Right cardiac atrium (tissue), 5 donors: ENCODE measurements around the gene STAG1. TPM values are rescaled to one million over a fixed set of nuclear protein-coding genes. Genes with fewer than 3 reads are reported as not detected.
"Not testable (repeated sequence)": the region's sequence is repeated elsewhere in the genome, so short reads cannot be mapped to it uniquely, and the experiment has no call there.

Experiments used
- ATAC-seq, 2 donors: fragments of 200-7000 bp; cut with Tn5 transposase; one replicate each; pipeline versions ENCODE4 v1.8.0 to v1.9.1; 2020; ENCODE audit warnings: moderate library complexity in 2 of 2, mild to moderate bottlenecking in 1 of 2
- DNase-seq, 3 donors: peaks; one replicate each; pipeline ENCODE4 v3.0.0-alpha.2; 2020
- H3K27ac ChIP-seq: one replicate; pipeline ENCODE4 v1.5.1; 2013; ENCODE audit warnings: mild to moderate bottlenecking, low read length, control low read depth, moderate library complexity
- H3K27me3 ChIP-seq: one replicate; pipeline ENCODE4 v1.6.1; 2013; ENCODE audit not compliant: control insufficient read depth, insufficient read depth
- H3K4me1 ChIP-seq: one replicate; pipeline ENCODE4 v1.6.1; 2013; ENCODE audit warnings: low read length; ENCODE audit not compliant: control insufficient read depth, insufficient read depth
- H3K4me3 ChIP-seq: one replicate; pipeline ENCODE4 v1.5.1; 2013; ENCODE audit warnings: low read length, control low read depth
- H3K9me3 ChIP-seq: one replicate; pipeline ENCODE4 v1.6.1; 2013; ENCODE audit warnings: low read length; ENCODE audit not compliant: control insufficient read depth
- WGBS: extraction: QIAGEN DNeasy Blood & Tissue Kit; methylation state at CpG from one replicate; pipeline ENCODE4 v1.1.7; 2013; 5-methylcytosine and 5-hydroxymethylcytosine counted together
- intact Hi-C, 4 donors: fragments of 100-400 bp; cut with DNase I; formaldehyde crosslinking; loops; one replicate each; pipeline versions ENCODE4 v1.11.0 to v1.14.0; 2022 to 2023
- polyA plus RNA-seq: library from polyadenylated mRNA; stranded (reverse); fragments of 200-250 nt; gene quantifications from one replicate; pipeline ENCODE4 v1.2.3, GENCODE V29; 2013
- total RNA-seq, 4 donors: library from RNA; stranded (reverse); fragmentation: NEBNext Ultra II Directional; extraction: Animal tissue kit (Norgen Biotek cat#: 25700); gene quantifications; one replicate each; pipeline ENCODE4 v1.2.1, GENCODE V29; 2021
- donor health status: healthy with polysubstance abuse.
- donor health status: DM: no; HTN: yes; CAD: no.
- donor health status: DM: no; HTN: no; CAD: no.
- donor health status: DM: no; HTN: yes; CAD: no; lungs with severe emphysema.
- donor health status: DM: yes; HTN: yes; CAD: no.

Gene STAG1
- total and polyA plus RNA-seq, 5 donors: 8.1 to 30.9 (median 27.2) TPM

DNA sequence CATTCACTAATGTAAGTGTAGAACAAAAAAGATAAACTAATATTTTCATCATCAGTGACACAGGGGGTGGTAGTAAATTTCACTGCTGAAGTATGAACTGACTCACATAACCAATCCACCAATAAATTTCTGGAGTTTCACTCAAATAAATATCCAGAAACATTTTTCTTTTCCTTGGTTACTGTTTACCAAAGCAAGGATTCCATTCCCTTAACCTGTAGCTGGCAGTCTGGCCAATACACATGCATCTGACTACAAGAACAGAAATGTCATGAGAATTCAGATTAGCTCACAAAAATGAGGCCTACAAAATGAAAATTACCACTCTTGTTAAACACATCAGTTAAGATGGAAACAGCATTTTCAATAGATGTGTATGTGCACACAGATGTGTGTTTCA is 80.3 kb downstream of the STAG1 start:
- Histone ChIP-seq H3K27me3 (no peaks in the 10 kb centered on the region), H3K9me3 (no peaks in the 10 kb centered on the region), H3K4me3 (no peak overlapping the region), H3K27ac (no peak overlapping the region), H3K4me1 (peaks cover 6% of the 10 kb centered on the region)
- intact Hi-C loops: no loop called here
- ATAC-seq (no peak), DNase-seq (no peak)

DNA sequence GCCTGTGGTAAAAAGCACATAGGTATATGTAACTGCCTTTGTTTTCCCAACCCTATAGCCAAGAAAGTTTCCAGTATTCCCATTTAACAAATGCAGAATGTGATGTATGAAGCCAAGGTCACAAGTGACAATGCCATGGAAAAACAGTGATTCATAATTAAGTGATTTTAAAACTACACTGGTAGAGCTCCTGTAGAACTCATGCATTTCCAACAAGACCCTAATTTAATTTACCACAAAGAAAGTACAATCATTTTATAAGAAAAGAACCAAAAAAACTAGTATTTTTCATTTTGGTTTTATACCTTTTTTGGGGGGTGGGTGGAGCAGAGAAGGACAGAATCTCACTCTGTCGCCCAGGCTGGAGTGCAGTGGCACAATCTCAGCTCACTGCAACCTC is 82.0 kb downstream of the STAG1 start:
- WGBS: 98% methylated on average over 1 of the region's 1 CpG
- ATAC-seq: no peak
- H3K27ac ChIP-seq: no peak overlapping the region
- H3K4me3 ChIP-seq: no peak overlapping the region
- H3K9me3 ChIP-seq: no peaks in the 10 kb centered on the region
- DNase-seq: no peak
- peaks cover 4% of the 10 kb centered on the region for H3K4me1 ChIP-seq
- no peaks in the 10 kb centered on the region for H3K27me3 ChIP-seq
- intact Hi-C loops: no loop called here

DNA sequence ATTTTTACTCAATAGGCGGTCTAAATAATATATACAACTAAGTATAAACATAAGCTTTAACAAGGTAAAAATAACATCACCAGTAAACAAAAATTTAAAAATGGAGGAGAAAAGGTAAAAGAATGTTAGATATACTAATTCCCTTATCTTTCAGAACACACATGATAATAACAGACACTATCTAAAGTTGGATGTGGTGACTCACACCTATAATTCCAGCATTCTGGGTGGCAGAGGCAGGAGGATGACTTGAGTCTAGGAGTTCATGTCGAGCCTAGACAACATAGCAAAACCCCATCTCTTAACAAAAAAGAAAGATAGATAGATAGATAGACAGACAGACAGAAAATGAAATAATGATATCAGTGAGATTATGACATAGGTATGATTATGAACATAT is 85.1 kb downstream of the STAG1 start:
- Histone ChIP-seq H3K4me3 (no peak overlapping the region), H3K27me3 (no peaks in the 10 kb centered on the region), H3K9me3 (no peaks in the 10 kb centered on the region), H3K4me1 (peaks cover 2% of the 10 kb centered on the region), H3K27ac (no peak overlapping the region)
- intact Hi-C loops: no loop called here
- WGBS: 90% methylated on average over 2 of the region's 2 CpGs
- ATAC-seq (no peak), DNase-seq (no peak)

DNA sequence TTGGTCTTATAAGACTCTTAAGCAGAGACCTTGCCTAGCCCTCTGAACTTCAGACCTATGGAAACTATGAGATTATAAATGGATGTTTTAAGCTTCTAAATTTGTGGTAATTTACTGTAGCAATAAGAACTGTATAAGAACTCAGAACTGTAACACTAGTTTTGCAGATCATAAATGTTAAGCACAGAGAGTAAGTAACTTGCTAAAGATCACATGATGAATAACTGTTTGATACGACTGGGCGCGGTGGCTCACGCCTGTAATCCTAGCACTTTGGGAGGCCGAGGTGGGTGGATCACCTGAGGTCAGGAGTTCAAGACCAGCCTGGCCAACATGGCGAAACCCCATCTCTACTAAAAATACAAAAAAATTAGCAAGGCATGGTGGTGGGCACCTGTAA is 85.9 kb downstream of the STAG1 start:
- WGBS: 96% methylated on average over 6 of the region's 6 CpGs
- H3K27ac ChIP-seq, intact Hi-C loops, H3K4me1 ChIP-seq, DNase-seq, H3K27me3 ChIP-seq, H3K9me3 ChIP-seq, H3K4me3 ChIP-seq, ATAC-seq: not testable (repeated sequence)

DNA sequence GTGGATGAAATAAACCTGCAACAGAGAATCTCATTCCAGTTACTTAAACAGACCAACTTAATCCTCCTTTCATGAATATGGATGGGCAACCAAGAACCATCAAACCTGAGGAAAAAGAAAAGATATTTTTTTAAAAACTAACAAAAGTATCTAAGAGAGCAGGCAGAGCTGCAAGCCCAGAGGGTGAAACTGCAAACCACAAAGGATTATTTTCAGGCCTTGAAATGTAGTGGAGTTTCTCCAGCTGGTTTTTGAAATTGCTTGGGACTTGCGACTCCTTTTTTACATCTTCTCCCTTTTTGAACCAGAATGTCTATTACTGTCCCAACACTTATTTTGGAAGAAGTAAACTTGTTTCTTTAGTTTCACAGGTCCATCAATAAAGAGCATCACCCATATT is 87.4 kb downstream of the STAG1 start:
- Histone ChIP-seq H3K27ac (no peak overlapping the region), H3K9me3 (no peaks in the 10 kb centered on the region), H3K4me1 (no peaks in the 10 kb centered on the region), H3K4me3 (no peak overlapping the region), H3K27me3 (no peaks in the 10 kb centered on the region)
- WGBS: 97% methylated on average over 1 of the region's 1 CpG
- no peak for ATAC-seq
- intact Hi-C loops: no loop called here
- no peak for DNase-seq

DNA sequence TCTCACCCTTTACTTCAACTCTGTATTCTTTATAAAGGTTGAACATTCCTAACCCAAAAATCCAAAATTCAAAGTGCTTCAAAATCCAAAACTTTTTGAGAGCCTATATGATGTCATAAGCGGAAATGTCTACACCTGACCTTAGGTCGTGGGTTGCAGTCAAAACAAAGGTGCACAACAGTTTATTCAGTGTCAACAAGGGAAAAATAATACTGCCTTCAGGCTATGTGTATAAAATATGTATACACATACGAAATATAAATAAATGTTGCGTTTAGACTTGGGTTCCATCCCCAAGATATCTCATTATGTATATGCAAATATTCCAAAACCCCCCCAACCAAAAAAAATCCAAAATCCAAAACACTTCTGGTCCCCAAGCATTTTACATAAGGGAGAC is 90.9 kb downstream of the STAG1 start:
- H3K27ac ChIP-seq: no peak overlapping the region
- no peak overlapping the region for H3K4me3 ChIP-seq
- intact Hi-C loops: no loop called here

DNA sequence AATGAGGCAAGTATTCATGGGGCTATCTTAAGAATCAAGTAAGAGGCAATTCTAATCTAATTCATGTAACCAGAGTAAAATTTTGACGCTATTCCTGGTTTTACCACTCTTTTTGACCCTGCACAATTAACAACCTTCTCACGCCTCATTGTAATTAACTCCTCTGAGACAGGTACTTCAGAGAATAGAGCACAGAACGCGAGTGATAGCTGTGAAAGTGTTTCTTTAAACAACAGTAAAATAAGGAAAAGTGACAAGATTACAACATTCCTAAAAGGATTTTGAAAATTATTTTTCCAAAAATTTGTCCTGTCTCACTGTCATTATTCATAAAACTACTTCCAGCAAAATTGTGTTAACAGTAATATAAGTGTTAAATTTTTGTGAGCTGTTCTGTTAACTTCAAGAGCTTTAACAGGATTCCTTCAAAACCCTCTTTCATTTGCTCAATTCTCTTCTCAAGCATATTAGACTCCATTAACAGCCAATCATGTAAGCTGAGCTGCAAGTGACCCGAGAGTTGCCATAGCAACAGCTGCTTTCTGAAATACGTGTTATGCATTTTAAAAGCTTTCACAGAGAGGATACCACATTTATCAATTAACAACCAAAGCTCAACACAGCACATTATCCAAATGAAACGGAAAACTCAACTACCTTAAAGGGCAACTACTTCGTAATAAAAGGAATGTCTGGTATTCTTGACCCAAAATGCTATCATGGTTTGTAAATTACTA is 93.1 kb downstream of the STAG1 start:
- peaks cover 2% of the 10 kb centered on the region for H3K4me1 ChIP-seq
- H3K4me3 ChIP-seq: no peak overlapping the region
- intact Hi-C loops: no loop called here
- no peaks in the 10 kb centered on the region for H3K27me3 ChIP-seq
- H3K9me3 ChIP-seq: no peaks in the 10 kb centered on the region
- DNase-seq (peak in 1 of 3 donors; percentile 30), ATAC-seq (peak; percentile 37 to 57)
- H3K27ac ChIP-seq: no peak overlapping the region
- WGBS: 53% methylated on average over 8 of the region's 8 CpGs

More for the DNA sequence above, 90.9 kb downstream of the STAG1 start:
- ATAC-seq: no peak
- Histone ChIP-seq H3K27me3 (no peaks in the 10 kb centered on the region), H3K4me1 (peaks cover 2% of the 10 kb centered on the region), H3K9me3 (no peaks in the 10 kb centered on the region)
- DNase-seq: no peak
- WGBS: 95% methylated on average over 4 of the region's 4 CpGs

DNA sequence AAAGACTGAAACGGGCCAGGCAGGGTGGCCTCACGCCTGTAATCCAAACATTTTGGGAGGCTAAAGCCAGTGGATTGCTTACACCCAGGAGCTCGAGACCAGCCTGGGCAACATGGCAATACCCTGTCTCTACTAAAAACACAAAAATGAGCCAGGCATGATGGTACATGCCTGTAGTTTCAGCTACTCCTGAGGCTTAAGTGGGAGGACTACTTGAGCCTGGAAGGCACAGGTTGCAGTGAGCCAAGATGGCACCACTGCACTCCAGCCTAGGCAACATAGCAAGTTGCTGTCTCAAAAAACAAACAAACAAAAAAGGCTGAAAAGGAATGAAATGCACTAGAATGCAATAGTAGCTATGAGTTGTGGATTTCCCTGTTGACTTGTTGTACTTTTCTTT is 94.7 kb downstream of the STAG1 start:
- intact Hi-C loops: no loop called here
- DNase-seq (no peak), ATAC-seq (no peak)
- WGBS: 93% methylated on average over 3 of the region's 3 CpGs
- H3K27ac ChIP-seq: no peak overlapping the region
- peaks cover 2% of the 10 kb centered on the region for H3K4me1 ChIP-seq
- H3K9me3 ChIP-seq: no peaks in the 10 kb centered on the region
- no peak overlapping the region for H3K4me3 ChIP-seq
- H3K27me3 ChIP-seq: no peaks in the 10 kb centered on the region

DNA sequence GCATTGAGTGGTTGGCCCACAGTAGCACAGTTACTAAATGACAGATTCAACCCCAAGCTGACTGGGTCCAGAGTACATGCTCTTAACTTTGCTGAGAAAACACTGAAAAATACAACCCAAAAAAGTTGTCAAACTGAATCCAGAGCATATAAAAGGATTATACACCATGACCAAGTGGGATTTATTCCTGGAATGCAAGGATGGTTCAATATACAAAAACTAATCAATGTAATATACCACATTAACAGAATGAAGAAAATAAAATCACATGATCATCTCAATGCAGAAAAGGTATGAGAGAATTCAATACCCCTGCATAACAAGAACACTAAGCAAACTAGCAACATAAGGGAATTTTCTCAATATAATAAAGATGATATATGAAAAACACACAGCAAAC is 98.5 kb downstream of the STAG1 start:
- ATAC-seq (no peak), DNase-seq (no peak)
- no peaks in the 10 kb centered on the region for H3K27me3 ChIP-seq
- no peak overlapping the region for H3K27ac ChIP-seq
- H3K4me1 ChIP-seq: peaks cover 2% of the 10 kb centered on the region
- intact Hi-C loops: no loop called here
- no peak overlapping the region for H3K4me3 ChIP-seq
- H3K9me3 ChIP-seq: no peaks in the 10 kb centered on the region

DNA sequence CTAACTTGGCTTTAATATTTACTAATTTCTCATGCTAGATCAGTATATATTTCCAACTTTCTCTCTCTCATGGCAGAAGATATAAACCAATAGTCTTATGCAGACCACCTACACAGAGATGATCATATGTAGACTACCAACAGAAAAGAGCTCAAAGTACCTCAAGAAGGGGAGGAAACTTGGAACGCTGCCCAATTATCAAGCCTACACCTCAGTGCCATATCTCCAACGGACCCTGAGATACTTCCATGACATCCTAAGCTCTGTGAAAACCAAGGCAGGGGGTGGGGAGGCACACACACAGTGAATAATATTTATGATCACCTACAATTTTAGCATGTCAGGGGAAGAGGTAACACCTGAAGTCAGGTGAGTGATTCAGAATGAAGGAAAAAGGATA is 100.6 kb downstream of the STAG1 start:
- intact Hi-C loops: no loop called here
- H3K4me1 ChIP-seq: no peaks in the 10 kb centered on the region
- H3K27ac ChIP-seq: no peak overlapping the region
- DNase-seq (no peak), ATAC-seq (peak in 1 of 2 donors; percentile 20)
- WGBS: 52% methylated on average over 2 of the region's 2 CpGs
- H3K9me3 ChIP-seq: no peaks in the 10 kb centered on the region
- no peak overlapping the region for H3K4me3 ChIP-seq
- no peaks in the 10 kb centered on the region for H3K27me3 ChIP-seq

DNA sequence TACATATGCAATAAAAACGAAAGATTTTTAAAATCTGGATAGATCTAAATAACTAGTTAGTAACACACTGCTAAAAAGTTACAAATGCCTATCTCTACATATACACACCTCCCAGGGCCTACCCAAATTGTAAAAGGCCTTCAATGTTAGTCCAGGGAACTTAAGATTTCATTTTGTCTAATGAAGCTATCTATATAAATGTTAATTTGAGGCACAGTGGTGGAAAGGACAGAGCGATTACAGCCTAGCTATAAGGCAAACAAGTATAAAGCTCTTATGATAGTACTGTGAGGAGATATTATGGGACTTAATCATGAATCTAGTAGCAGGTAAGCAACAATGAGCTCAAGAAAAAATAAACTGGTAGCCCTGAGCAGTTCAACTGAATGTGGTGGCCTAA is 101.7 kb downstream of the STAG1 start:
- no peak for ATAC-seq
- Histone ChIP-seq H3K27me3 (no peaks in the 10 kb centered on the region), H3K4me1 (peaks cover 2% of the 10 kb centered on the region), H3K9me3 (no peaks in the 10 kb centered on the region), H3K4me3 (no peak overlapping the region), H3K27ac (no peak overlapping the region)
- WGBS: 94% methylated on average over 2 of the region's 2 CpGs
- intact Hi-C loops: no loop called here
- no peak for DNase-seq

DNA sequence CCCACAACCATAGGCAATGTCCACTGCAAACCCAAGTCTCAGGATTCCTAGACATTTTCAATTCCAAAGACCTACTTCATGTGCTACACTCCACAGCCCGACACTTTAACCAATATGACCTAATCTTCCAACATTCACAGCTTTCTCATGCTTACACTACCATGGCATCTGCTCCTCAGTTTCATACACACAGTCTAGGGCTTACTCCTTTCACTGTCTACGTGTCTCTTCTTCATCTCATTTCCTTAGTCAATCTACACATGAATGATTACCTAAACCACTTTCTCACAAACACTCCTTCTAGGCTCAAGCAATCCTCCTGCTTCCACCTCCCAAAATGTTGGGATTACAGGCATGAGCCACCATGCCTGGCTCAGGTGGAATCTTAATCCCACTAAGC is 106.3 kb downstream of the STAG1 start:
- Histone ChIP-seq H3K27me3 (no peaks in the 10 kb centered on the region), H3K27ac (no peak overlapping the region), H3K4me3 (no peak overlapping the region), H3K4me1 (peaks cover 5% of the 10 kb centered on the region), H3K9me3 (no peaks in the 10 kb centered on the region)
- 97% methylated on average over 2 of the region's 2 CpGs for WGBS
- intact Hi-C loops: no loop called here
- DNase-seq (no peak), ATAC-seq (no peak)
